Heart left ventricle (tissue), 16 donors: Measurements from ENCODE around the gene ANXA9. TPM values are rescaled to one million over a fixed set of nuclear protein-coding genes. Genes with fewer than 3 reads are reported as not detected.

Experiments used
- ATAC-seq, 4 donors: fragments of 200-7000 bp; cut with Tn5 transposase; one replicate each; pipeline ENCODE4 v1.9.1; 2020 to 2022; ENCODE audit warnings: moderate library complexity in 4 of 4, mild to moderate bottlenecking in 3 of 4, moderate number of reproducible peaks in 1 of 4
- DNase-seq, 5 donors: peaks; one replicate each; pipeline ENCODE4 v3.0.0-alpha.2; 2020
- H3K27ac ChIP-seq, 12 donors: fragments of 200-600 bp; sonication (generic) in 4 of 12; one replicate each; pipeline versions ENCODE4 v1.5.0 to v1.8.0; 2016 to 2022; ENCODE audit warnings: mild to moderate bottlenecking in 2 of 12
- H3K27me3 ChIP-seq, 9 donors: fragments of 200-600 bp; sonication (generic) in 2 of 9; one replicate each; pipeline versions ENCODE4 v1.5.1 to v1.8.0; 2016 to 2022; ENCODE audit warnings: mild to moderate bottlenecking in 3 of 9
- H3K36me3 ChIP-seq, 9 donors: fragments of 200-600 bp; sonication (generic) in 2 of 9; one replicate each; pipeline versions ENCODE4 v1.5.0 to v1.8.0; 2018 to 2022; ENCODE audit warnings: mild to moderate bottlenecking in 2 of 9
- H3K4me1 ChIP-seq, 12 donors: fragments of 200-600 bp; sonication (generic) in 4 of 12; one replicate each; pipeline versions ENCODE4 v1.5.0 to v1.8.0; 2016 to 2022; ENCODE audit warnings: mild to moderate bottlenecking in 3 of 12
- H3K4me3 ChIP-seq, 12 donors: fragments of 200-600 bp; sonication (generic) in 4 of 12; one replicate each; pipeline versions ENCODE4 v1.5.0 to v1.8.0; 2017 to 2022; ENCODE audit warnings: mild to moderate bottlenecking in 9 of 12, moderate library complexity in 4 of 12
- H3K9me3 ChIP-seq, 12 donors: fragments of 200-600 bp; sonication (generic) in 4 of 12; one replicate each; pipeline versions ENCODE4 v1.5.0 to v1.8.0; 2016 to 2022; ENCODE audit warnings: mild to moderate bottlenecking in 1 of 12
- POLR2A ChIP-seq, 2 donors: fragments of 450-650 bp; IDR thresholded peaks; one replicate each; pipeline ENCODE4 v1.6.1; 2017; ENCODE audit warnings: antibody characterized with exemption in 2 of 2, mild to moderate bottlenecking in 2 of 2, moderate library complexity in 2 of 2
- WGBS, 4 donors: extraction: QIAGEN DNeasy Blood & Tissue Kit in 2 of 4; methylation state at CpG; one replicate each; pipeline versions ENCODE4 v1.1.5 to v1.1.7; 2013 to 2018; 5-methylcytosine and 5-hydroxymethylcytosine counted together
- intact Hi-C, 10 donors: fragments of 100-400 bp; cut with DNase I; formaldehyde crosslinking; loops; one replicate each; pipeline versions ENCODE4 v1.11.1 to v1.14.2; 2022
- polyA plus RNA-seq, 2 donors: library from polyadenylated mRNA; stranded (reverse); fragments of 200-250 nt; gene quantifications; one replicate each; pipeline ENCODE4 v1.2.3, GENCODE V29; 2013
- total RNA-seq, 9 donors: library from RNA; depleted of rRNA in 2 of 9; stranded (reverse); fragments of >200 nt in 2 of 9; fragmentation: NEBNext Ultra II Directional in 3 of 9; extraction: Animal tissue kit (Norgen Biotek cat#: 25700) in 3 of 9; gene quantifications; one replicate each; pipeline versions ENCODE4 v1.1.0 to v1.2.4, GENCODE V29; 2016 to 2023
- TF ChIP-seq, protein P1 (sequence below), 12 donors: fragments of 200-600 bp; sonication (generic) in 4 of 12; IDR thresholded peaks; one replicate each; pipeline versions ENCODE4 v1.5.0 to v1.8.0; 2018 to 2022; ENCODE audit warnings: antibody characterized with exemption in 12 of 12, mild to moderate bottlenecking in 5 of 12
- donor health status: ischemic (EF 13 %, LVEDD 7.1; RV severe dilation, severe dysfunction).
- donor health status: healthy with polysubstance abuse.
- donor health status: DM: no; HTN: yes; CAD: no.
- donor health status: DM: no; HTN: no; CAD: no.
- donor health status: ischemic (EF 25% LVEDD 6.9; RV normal size, moderate dysfunction).
- donor health status: ischemic (EF 25% LVEDD 5.7; RV mildly dilated, moderate dysfunction).
- donor health status: healthy.
- donor health status: DM: yes; HTN: yes; CAD: no.
- donor health status: ischemic (EF 35%, LVEDD 5.7; RV mildly dilated, moderate dysfunction).
- donor health status: nonischemic (EF 11% LVEDD 7.7; RV severe dilation, severe dysfunction).
- donor health status: DM: yes; HTN: yes; CAD: no.
- donor health status: PGD.
- donor health status: ischemic (EF 29% LVEDD 5.4; RV normal size, mild dysfunction).
- donor health status: nonischemic (EF 23%, LVEDD 6.1; RV moderate dilation, normal function).

Gene ANXA9
- total and polyA plus RNA-seq, 11 donors, result 0.12 to 2.0 (median 0.21) TPM; not detected in 6

DNA sequence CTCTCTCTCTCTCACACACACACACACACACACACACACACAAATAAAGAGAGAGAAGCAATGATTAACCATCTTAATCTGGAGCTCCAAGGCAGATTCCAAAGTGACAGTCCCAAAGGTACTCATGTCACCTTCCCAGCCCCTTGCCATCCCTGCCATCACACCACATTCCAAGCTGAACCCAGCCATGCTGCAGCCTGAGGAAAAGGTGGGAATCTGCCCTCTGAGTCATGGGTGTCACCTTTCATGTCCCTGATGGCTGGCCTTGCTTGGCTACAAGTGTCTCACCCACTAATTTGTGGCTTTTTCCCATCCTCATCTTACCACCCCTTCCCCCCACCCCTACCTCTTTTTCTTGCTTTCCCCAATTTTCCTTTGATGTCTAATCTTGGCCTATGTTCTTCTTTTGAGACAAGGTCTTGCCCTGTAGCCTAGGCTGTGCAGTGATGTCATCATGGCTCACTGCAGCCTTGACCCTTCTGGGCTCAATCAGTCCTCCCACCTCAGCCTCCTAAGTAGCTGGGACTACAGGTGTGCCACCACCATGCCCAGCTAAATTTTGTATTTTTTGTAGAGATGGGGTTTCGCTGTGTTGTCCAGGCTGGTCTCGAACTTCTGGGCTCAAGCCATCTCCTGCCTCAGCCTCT lies 3.2 kb downstream of the ANXA9 start:
- H3K9me3 ChIP-seq, result no peaks in the 10 kb centered on the region
- ATAC-seq (no peak), DNase-seq (no peak)
- no peak overlapping the region for H3K4me3 ChIP-seq
- intact Hi-C loops, result no loop called here
- TF ChIP-seq, protein P1, sequence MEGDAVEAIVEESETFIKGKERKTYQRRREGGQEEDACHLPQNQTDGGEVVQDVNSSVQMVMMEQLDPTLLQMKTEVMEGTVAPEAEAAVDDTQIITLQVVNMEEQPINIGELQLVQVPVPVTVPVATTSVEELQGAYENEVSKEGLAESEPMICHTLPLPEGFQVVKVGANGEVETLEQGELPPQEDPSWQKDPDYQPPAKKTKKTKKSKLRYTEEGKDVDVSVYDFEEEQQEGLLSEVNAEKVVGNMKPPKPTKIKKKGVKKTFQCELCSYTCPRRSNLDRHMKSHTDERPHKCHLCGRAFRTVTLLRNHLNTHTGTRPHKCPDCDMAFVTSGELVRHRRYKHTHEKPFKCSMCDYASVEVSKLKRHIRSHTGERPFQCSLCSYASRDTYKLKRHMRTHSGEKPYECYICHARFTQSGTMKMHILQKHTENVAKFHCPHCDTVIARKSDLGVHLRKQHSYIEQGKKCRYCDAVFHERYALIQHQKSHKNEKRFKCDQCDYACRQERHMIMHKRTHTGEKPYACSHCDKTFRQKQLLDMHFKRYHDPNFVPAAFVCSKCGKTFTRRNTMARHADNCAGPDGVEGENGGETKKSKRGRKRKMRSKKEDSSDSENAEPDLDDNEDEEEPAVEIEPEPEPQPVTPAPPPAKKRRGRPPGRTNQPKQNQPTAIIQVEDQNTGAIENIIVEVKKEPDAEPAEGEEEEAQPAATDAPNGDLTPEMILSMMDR (IDR thresholded peaks at IDR 0.05), result no peak
- no peak for TF ChIP-seq POLR2A (IDR thresholded peaks at IDR 0.05)
- H3K27ac ChIP-seq, result no peak overlapping the region
- H3K27me3 ChIP-seq, result no peaks in the 10 kb centered on the region
- 92 to 100% (median 97%) methylated on average over 2 of the region's 2 CpGs for WGBS, 4 donors
- H3K36me3 ChIP-seq, result no peaks in the 10 kb centered on the region
- no peaks in the 10 kb centered on the region for H3K4me1 ChIP-seq

DNA sequence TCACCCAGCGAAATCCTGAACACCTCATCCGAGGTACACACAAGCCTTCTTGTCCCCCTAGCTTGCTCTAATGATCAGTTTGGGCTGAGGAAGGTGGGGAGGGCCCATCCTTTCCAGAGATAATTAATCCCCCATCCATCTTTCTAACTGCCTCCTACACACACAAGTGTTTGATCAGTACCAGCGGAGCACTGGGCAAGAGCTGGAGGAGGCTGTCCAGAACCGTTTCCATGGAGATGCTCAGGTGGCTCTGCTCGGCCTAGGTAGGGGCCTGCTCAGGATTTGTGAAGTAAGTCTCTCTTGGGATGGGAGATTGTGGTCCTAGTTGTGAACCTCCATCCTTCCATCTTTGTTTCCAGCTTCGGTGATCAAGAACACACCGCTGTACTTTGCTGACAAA lies 5.8 kb downstream of the ANXA9 start:
- Histone ChIP-seq H3K9me3 (no peaks in the 10 kb centered on the region), H3K36me3 (no peaks in the 10 kb centered on the region)
- no peak for ATAC-seq

DNA sequence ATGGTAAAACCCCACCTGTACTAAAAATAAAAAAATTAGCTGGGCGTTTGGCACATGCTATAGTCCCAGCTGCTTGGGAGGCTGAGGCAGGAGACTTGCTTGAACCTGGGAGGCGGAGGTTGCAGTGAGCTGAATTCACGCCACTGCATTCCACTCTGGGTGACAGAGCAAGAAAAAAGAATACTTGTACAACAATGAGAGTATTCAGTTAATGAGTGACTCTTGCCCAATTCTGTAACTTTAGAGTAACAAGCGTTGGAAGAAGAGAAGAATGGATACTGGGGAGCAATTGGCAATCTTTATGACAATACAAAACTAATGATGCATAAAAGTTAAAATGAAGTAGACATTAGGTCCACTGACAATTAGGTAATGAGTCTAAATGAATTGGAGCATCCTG lies 10.5 kb downstream of the ANXA9 start:
- no peak overlapping the region for H3K27ac ChIP-seq
- DNase-seq, result no peak
- TF ChIP-seq, protein P1 (IDR thresholded peaks at IDR 0.05), result no peak
- no peak for TF ChIP-seq POLR2A (IDR thresholded peaks at IDR 0.05)
- H3K4me3 ChIP-seq, result no peak overlapping the region
- no peaks in the 10 kb centered on the region for H3K27me3 ChIP-seq
- H3K9me3 ChIP-seq, result no peaks in the 10 kb centered on the region
- peaks cover 0 to 14% (median 8%) of the 10 kb centered on the region in 12 donors for H3K4me1 ChIP-seq
- ATAC-seq, result no peak
- H3K36me3 ChIP-seq, result peaks cover 0 to 17% (median 11%) of the 10 kb centered on the region in 9 donors
- WGBS, 4 donors, result 64 to 75% (median 72%) methylated on average over 4 of the region's 4 CpGs
- intact Hi-C loops, result no loop called here

More for the DNA sequence above, 5.8 kb downstream of the ANXA9 start:
- no peak overlapping the region for H3K4me3 ChIP-seq
- TF ChIP-seq POLR2A (IDR thresholded peaks at IDR 0.05), result no peak
- TF ChIP-seq, protein P1 (IDR thresholded peaks at IDR 0.05), result no peak
- no peaks in the 10 kb centered on the region for H3K27me3 ChIP-seq
- no peak overlapping the region for H3K27ac ChIP-seq
- intact Hi-C loops, result loop anchor here in 1 of 10 donors (2.0 kb wide), 1 partner anchor 21 kb away; no protein-coding TSS in a partner anchor
- 83 to 95% (median 88%) methylated on average over 7 of the region's 7 CpGs for WGBS, 4 donors
- H3K4me1 ChIP-seq, result no peaks in the 10 kb centered on the region
- DNase-seq, result no peak

DNA sequence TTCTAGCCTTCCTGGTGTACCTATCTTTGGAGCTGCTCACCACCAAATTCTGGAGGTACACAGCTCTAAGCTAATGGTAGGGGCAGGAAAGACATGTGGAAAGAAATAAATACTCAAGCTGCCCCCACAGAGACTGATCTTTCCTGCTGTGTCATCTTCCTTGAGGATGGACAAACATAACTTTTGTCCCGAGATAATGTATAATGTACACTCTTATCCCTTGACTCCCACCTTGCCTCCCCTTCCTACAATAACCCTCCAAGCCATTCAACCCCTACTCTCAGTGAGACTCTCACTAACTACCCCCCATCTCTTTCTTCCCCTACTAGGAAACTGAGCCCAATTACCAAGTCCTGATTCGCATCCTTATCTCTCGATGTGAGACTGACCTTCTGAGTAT lies 12.2 kb downstream of the ANXA9 start:
- Histone ChIP-seq H3K4me3 (no peak overlapping the region), H3K27me3 (no peaks in the 10 kb centered on the region), H3K9me3 (no peaks in the 10 kb centered on the region), H3K36me3 (peaks cover 0 to 34% (median 27%) of the 10 kb centered on the region in 9 donors), H3K27ac (no peak overlapping the region), H3K4me1 (peaks cover 0 to 14% (median 8%) of the 10 kb centered on the region in 12 donors)
- DNase-seq (no peak), ATAC-seq (no peak)
- TF ChIP-seq POLR2A (IDR thresholded peaks at IDR 0.05), result no peak
- TF ChIP-seq, protein P1 (IDR thresholded peaks at IDR 0.05), result no peak
- 72 to 78% (median 74%) methylated on average over 3 of the region's 3 CpGs for WGBS, 4 donors
- intact Hi-C loops, result no loop called here
